Mesenchymal stem cell (in vitro differentiated cells and primary cell): ENCODE data around the gene SLC16A5.

Source experiments
- DNase-seq: peaks from one replicate; pipeline ENCODE4 v3.0.0-alpha.2; 2013
- H2AFZ ChIP-seq: one replicate; pipeline ENCODE4 v1.6.1; 2013; ENCODE audit warnings: low read depth, mild to moderate bottlenecking, control low read depth, inconsistent platforms, low read length, moderate library complexity
- H2AK5ac ChIP-seq: 2 replicates; pipeline ENCODE4 v1.6.1; 2013; ENCODE audit warnings: low read length, moderate library complexity, mild to moderate bottlenecking, inconsistent platforms; ENCODE audit not compliant: severe bottlenecking
- H2BK120ac ChIP-seq: one replicate; pipeline ENCODE4 v1.6.1; 2013; ENCODE audit warnings: low read depth, mild to moderate bottlenecking, inconsistent platforms, low read length, moderate library complexity
- H2BK12ac ChIP-seq, 2 experiments: one replicate each; pipeline ENCODE4 v1.6.1; 2013; ENCODE audit warnings: inconsistent platforms in 2 of 2, low read length in 2 of 2, mild to moderate bottlenecking in 2 of 2, moderate library complexity in 2 of 2, control low read depth in 1 of 2
- H2BK15ac ChIP-seq: one replicate; pipeline ENCODE4 v1.6.1; 2013; ENCODE audit warnings: mild to moderate bottlenecking, low read depth, inconsistent platforms; ENCODE audit not compliant: poor library complexity, severe bottlenecking
- H2BK5ac ChIP-seq: 2 replicates; pipeline ENCODE4 v1.6.1; 2013; ENCODE audit warnings: low read depth, mild to moderate bottlenecking, low read length, control low read depth, inconsistent platforms; ENCODE audit not compliant: poor library complexity, severe bottlenecking
- H3K14ac ChIP-seq, 2 experiments: one replicate each; pipeline ENCODE4 v1.6.1; 2013; ENCODE audit warnings: inconsistent platforms in 2 of 2, low read length in 2 of 2, control low read depth in 1 of 2, mild to moderate bottlenecking in 1 of 2, moderate library complexity in 1 of 2
- H3K18ac ChIP-seq, 2 experiments: one replicate each; pipeline ENCODE4 v1.6.1; 2013; ENCODE audit warnings: inconsistent platforms in 2 of 2, low read length in 2 of 2, control low read depth in 1 of 2, low read depth in 1 of 2, mild to moderate bottlenecking in 1 of 2
- H3K23ac ChIP-seq, 2 experiments: one replicate each; pipeline ENCODE4 v1.6.1; 2013; ENCODE audit warnings: inconsistent platforms in 2 of 2, low read length in 2 of 2, mild to moderate bottlenecking in 2 of 2, moderate library complexity in 2 of 2, control low read depth in 1 of 2
- H3K27ac ChIP-seq: 2 replicates; pipeline ENCODE4 v1.5.1; 2013; ENCODE audit warnings: mild to moderate bottlenecking, moderate library complexity, low read length, control low read depth, inconsistent platforms; ENCODE audit not compliant: poor library complexity, severe bottlenecking
- H3K27me3 ChIP-seq, 2 experiments: 2 replicates each; pipeline versions ENCODE4 v1.6.1 to v1.7.0; 2013; ENCODE audit warnings: low read length in 2 of 2, mild to moderate bottlenecking in 2 of 2, moderate library complexity in 2 of 2, control low read depth in 1 of 2, inconsistent platforms in 1 of 2; ENCODE audit not compliant: control insufficient read depth in 1 of 2, insufficient read depth in 1 of 2
- H3K36me3 ChIP-seq, 2 experiments: 2 replicates each; pipeline versions ENCODE4 v1.6.1 to v1.7.0; 2013; ENCODE audit warnings: low read length in 2 of 2, control low read depth in 1 of 2, inconsistent platforms in 1 of 2, low read depth in 1 of 2, mild to moderate bottlenecking in 1 of 2; ENCODE audit not compliant: insufficient read depth in 2 of 2, control insufficient read depth in 1 of 2
- H3K4ac ChIP-seq, 2 experiments: one replicate each; pipeline ENCODE4 v1.6.1; 2013; ENCODE audit warnings: inconsistent platforms in 2 of 2, low read length in 2 of 2, mild to moderate bottlenecking in 2 of 2, moderate library complexity in 2 of 2, control low read depth in 1 of 2, low read depth in 1 of 2
- H3K4me1 ChIP-seq: 2 replicates; pipeline ENCODE4 v1.6.1; 2013; ENCODE audit warnings: low read depth, low read length, control low read depth; ENCODE audit not compliant: control insufficient read depth, insufficient read depth
- H3K4me2 ChIP-seq: 2 replicates; pipeline ENCODE4 v1.6.1; 2013; ENCODE audit warnings: low read length, mild to moderate bottlenecking, inconsistent platforms; ENCODE audit not compliant: poor library complexity, severe bottlenecking
- H3K4me3 ChIP-seq, 2 experiments: 2 replicates each; pipeline versions ENCODE4 v1.5.1 to v1.7.0; 2013; ENCODE audit warnings: low read length in 2 of 2, mild to moderate bottlenecking in 2 of 2, control low read depth in 1 of 2, low read depth in 1 of 2; ENCODE audit not compliant: insufficient read depth in 1 of 2
- H3K79me1 ChIP-seq: replicated peaks from 2 replicates; pipeline ENCODE4 v1.6.1; 2013; ENCODE audit warnings: mild to moderate bottlenecking, control low read depth, low read length, inconsistent platforms; ENCODE audit not compliant: poor library complexity, severe bottlenecking
- H3K9ac ChIP-seq: 2 replicates; pipeline ENCODE4 v1.7.0; 2013; ENCODE audit warnings: mild to moderate bottlenecking, low read length, moderate library complexity
- H3K9me3 ChIP-seq: 2 replicates; pipeline ENCODE4 v1.7.0; 2013; ENCODE audit warnings: mild to moderate bottlenecking, low read length; ENCODE audit not compliant: control insufficient read depth
- H4K8ac ChIP-seq: one replicate; pipeline ENCODE4 v1.6.1; 2013; ENCODE audit warnings: inconsistent platforms, mild to moderate bottlenecking, low read length, moderate library complexity
- H4K91ac ChIP-seq: one replicate; pipeline ENCODE4 v1.6.1; 2013; ENCODE audit warnings: mild to moderate bottlenecking, low read length, inconsistent platforms
- WGBS: methylation state at CpG from one replicate; pipeline ENCODE4 v1.1.7; 2013; ENCODE audit warnings: mixed read lengths; 5-methylcytosine and 5-hydroxymethylcytosine counted together

Gene SLC16A5

DNA sequence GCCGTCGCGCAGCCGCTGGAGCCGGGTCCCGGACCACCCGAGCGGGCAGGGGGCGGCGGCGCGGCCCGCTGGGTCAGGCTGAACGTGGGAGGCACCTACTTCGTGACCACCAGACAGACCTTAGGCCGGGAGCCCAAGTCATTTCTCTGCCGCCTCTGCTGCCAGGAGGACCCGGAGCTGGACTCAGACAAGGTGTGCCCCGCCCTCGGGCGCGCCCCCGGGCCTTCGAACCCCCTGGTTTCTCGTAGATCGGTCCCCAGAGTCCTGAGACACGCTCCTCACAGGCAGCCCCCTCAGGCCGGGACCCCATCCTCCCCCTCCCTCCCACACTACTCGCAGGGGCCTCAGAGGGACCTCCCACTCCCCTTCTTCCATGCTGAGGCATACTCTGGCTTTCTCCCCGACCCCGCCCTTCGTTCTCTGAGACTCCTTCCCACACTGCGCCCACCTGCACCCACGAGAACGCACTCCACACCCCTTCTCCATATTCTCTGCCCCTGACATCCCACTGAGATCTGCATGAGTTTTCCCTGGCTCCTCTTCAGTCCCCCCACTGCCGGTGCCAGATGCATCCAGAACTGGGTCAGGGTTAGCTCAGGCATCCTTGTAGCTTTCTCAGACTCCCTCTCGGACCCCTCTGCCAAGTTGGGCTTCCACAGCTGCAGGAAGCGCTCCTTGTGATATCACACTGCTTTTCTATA lies 40.2 kb upstream of the SLC16A5 start:
- H2BK15ac ChIP-seq, result peak overlapping the region; percentile 95
- peak overlapping the region in 1 of 2 experiments; percentile 72 for H2BK12ac ChIP-seq
- peaks cover 4% of the 10 kb centered on the region for H3K4me1 ChIP-seq
- H2AFZ ChIP-seq, result peak overlapping the region; percentile 94
- H4K8ac ChIP-seq, result peak overlapping the region; percentile 70
- peak overlapping the region; percentile 78 for H2BK120ac ChIP-seq
- no peak overlapping the region for H2AK5ac ChIP-seq
- H3K23ac ChIP-seq, result peak overlapping the region in 1 of 2 experiments; percentile 91
- peak overlapping the region; percentile 92 to 96 for H3K4me3 ChIP-seq
- peak overlapping the region in 1 of 2 experiments; percentile 95 for H3K14ac ChIP-seq
- H3K4me2 ChIP-seq, result peak overlapping the region; percentile 94
- peaks cover 17% of the 10 kb centered on the region for H3K79me1 ChIP-seq
- peak; percentile 20 for DNase-seq
- peak overlapping the region; percentile 81 for H4K91ac ChIP-seq
- no peaks in the 10 kb centered on the region for H3K27me3 ChIP-seq
- peaks cover 3 to 28% of the 10 kb centered on the region in 2 experiments for H3K36me3 ChIP-seq
- H3K4ac ChIP-seq, result peak overlapping the region; percentile 75 to 88
- H2BK5ac ChIP-seq, result peak overlapping the region; percentile 68
- H3K18ac ChIP-seq, result peak overlapping the region; percentile 92 to 94
- under 1% methylated on average over 37 of the region's 38 CpGs for WGBS
- peak overlapping the region; percentile 89 for H3K9ac ChIP-seq
- no peak overlapping the region for H3K27ac ChIP-seq
- H3K9me3 ChIP-seq, result no peaks in the 10 kb centered on the region

- Histone ChIP-seq H3K9ac (peak overlapping the region; percentile 89), H3K23ac (no peak overlapping the region), H3K4ac (no peak overlapping the region), H3K14ac (no peak overlapping the region), H2BK12ac (no peak overlapping the region), H3K4me3 (peak overlapping the region in 1 of 2 experiments; percentile 96), H3K9me3 (no peaks in the 10 kb centered on the region), H3K4me1 (peaks cover 4% of the 10 kb centered on the region), H3K36me3 (peaks cover 9 to 36% of the 10 kb centered on the region in 2 experiments), H3K79me1 (peaks cover 17% of the 10 kb centered on the region), H2AFZ (no peak overlapping the region), H2BK15ac (no peak overlapping the region), H3K18ac (no peak overlapping the region), H2BK120ac (no peak overlapping the region), H4K91ac (no peak overlapping the region), H3K27ac (no peak overlapping the region), H2AK5ac (no peak overlapping the region), H2BK5ac (no peak overlapping the region), H3K27me3 (no peaks in the 10 kb centered on the region), H4K8ac (no peak overlapping the region), H3K4me2 (peak overlapping the region; percentile 94)
- peak; percentile 15 for DNase-seq
- 47% methylated on average over 5 of the region's 5 CpGs for WGBS
Measured at GRCh38 chr17:75048249-75048878, 39.4 kb upstream of the SLC16A5 start.

- no peak for DNase-seq
- 97% methylated on average over 4 of the region's 5 CpGs for WGBS
Measured at GRCh38 chr17:75049057-75049456, 38.7 kb upstream of the SLC16A5 start.

DNA sequence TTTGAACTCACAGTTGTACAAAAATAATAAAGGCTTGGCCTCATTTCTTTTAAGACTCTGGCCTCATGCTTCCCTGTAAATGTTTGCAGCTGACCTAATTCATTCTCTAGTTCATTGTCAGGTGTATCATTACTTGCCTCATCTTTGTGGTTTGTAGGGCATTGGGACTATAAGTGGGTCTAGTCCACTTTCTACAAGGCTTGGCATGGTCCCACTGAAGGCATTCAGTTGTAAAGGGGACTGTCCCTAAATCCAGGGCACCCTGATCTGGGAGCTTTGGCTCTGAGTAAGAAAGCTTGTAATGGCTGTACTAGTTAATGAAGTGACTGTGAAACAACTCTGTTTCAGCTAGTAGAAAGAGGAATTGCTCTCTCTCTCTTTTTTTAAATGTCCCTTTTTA lies 38.0 kb upstream of the SLC16A5 start:
- H3K23ac ChIP-seq, result no peak overlapping the region
- no peak overlapping the region for H2AK5ac ChIP-seq
- H3K4me1 ChIP-seq, result peaks cover 4% of the 10 kb centered on the region
- H3K27me3 ChIP-seq, result no peaks in the 10 kb centered on the region
- no peak overlapping the region for H3K9ac ChIP-seq
- no peak overlapping the region for H3K4me2 ChIP-seq
- no peak overlapping the region for H2BK5ac ChIP-seq
- H2AFZ ChIP-seq, result no peak overlapping the region
- H3K36me3 ChIP-seq, result peaks cover 23 to 47% of the 10 kb centered on the region in 2 experiments
- no peak overlapping the region for H3K27ac ChIP-seq
- H3K14ac ChIP-seq, result no peak overlapping the region
- no peak overlapping the region for H4K91ac ChIP-seq
- H3K9me3 ChIP-seq, result no peaks in the 10 kb centered on the region
- no peak overlapping the region for H3K4me3 ChIP-seq
- no peak overlapping the region for H4K8ac ChIP-seq
- DNase-seq, result no peak
- no peak overlapping the region for H2BK15ac ChIP-seq
- no peak overlapping the region for H3K18ac ChIP-seq
- H2BK12ac ChIP-seq, result no peak overlapping the region
- no peak overlapping the region for H3K4ac ChIP-seq
- H2BK120ac ChIP-seq, result no peak overlapping the region
- peaks cover 21% of the 10 kb centered on the region for H3K79me1 ChIP-seq

More at GRCh38 chr17:75049057-75049456, 38.7 kb upstream of the SLC16A5 start:
- no peaks in the 10 kb centered on the region for H3K27me3 ChIP-seq
- peak overlapping the region; percentile 89 for H3K9ac ChIP-seq
- H3K27ac ChIP-seq, result no peak overlapping the region
- no peaks in the 10 kb centered on the region for H3K9me3 ChIP-seq
- H2BK15ac ChIP-seq, result no peak overlapping the region
- H2BK12ac ChIP-seq, result no peak overlapping the region
- no peak overlapping the region for H4K8ac ChIP-seq
- no peak overlapping the region for H3K4ac ChIP-seq
- H3K23ac ChIP-seq, result no peak overlapping the region
- no peak overlapping the region for H4K91ac ChIP-seq
- no peak overlapping the region for H3K14ac ChIP-seq
- H2BK120ac ChIP-seq, result no peak overlapping the region
- no peak overlapping the region for H2AK5ac ChIP-seq
- H3K4me1 ChIP-seq, result peaks cover 4% of the 10 kb centered on the region
- H3K36me3 ChIP-seq, result peaks cover 16 to 42% of the 10 kb centered on the region in 2 experiments
- H3K4me2 ChIP-seq, result no peak overlapping the region
- H2AFZ ChIP-seq, result no peak overlapping the region
- H3K4me3 ChIP-seq, result peak overlapping the region in 1 of 2 experiments; percentile 96
- H3K18ac ChIP-seq, result no peak overlapping the region
- H2BK5ac ChIP-seq, result no peak overlapping the region
- H3K79me1 ChIP-seq, result peaks cover 20% of the 10 kb centered on the region
